Right atrium auricular region (tissue), 2 donors: Measurements from ENCODE around the gene EML5. TPM values are rescaled to one million over a fixed set of nuclear protein-coding genes. Genes with fewer than 3 reads are reported as not detected.

ENCODE experiments used
- DNase-seq: peaks from one replicate; pipeline ENCODE4 v3.0.0-alpha.2; 2019; ENCODE audit warnings: low spot score
- H3K27ac ChIP-seq, 2 donors: fragments of 200-600 bp; sonication (generic); 1 replicate in 1 of 2; 2 replicates in 1 of 2; pipeline ENCODE4 v1.5.1; 2016 to 2019
- H3K27me3 ChIP-seq, 2 donors: fragments of 200-600 bp; sonication (generic); one replicate each; pipeline versions ENCODE4 v1.5.1 to v1.6.0; 2017 to 2019
- H3K36me3 ChIP-seq: fragments of 200-600 bp; sonication (generic); one replicate; pipeline ENCODE4 v1.5.1; 2016
- H3K4me1 ChIP-seq, 2 donors: fragments of 200-600 bp; sonication (generic); one replicate each; pipeline versions ENCODE4 v1.5.1 to v1.6.0; 2017 to 2019
- H3K4me3 ChIP-seq, 2 donors: fragments of 200-600 bp; sonication (generic); 1 replicate in 1 of 2; 2 replicates in 1 of 2; pipeline ENCODE4 v1.5.1; 2017 to 2019; ENCODE audit warnings: mild to moderate bottlenecking in 1 of 2, moderate library complexity in 1 of 2
- H3K9me3 ChIP-seq, 2 donors: fragments of 200-600 bp; sonication (generic); one replicate each; pipeline ENCODE4 v1.5.1; 2019
- total RNA-seq, 2 donors: library from RNA; depleted of rRNA; stranded (reverse); fragments of >200 nt; gene quantifications; one replicate each; pipeline ENCODE4 v1.1.0, GENCODE V29; 2016
- TF ChIP-seq, protein P1 (sequence below), 2 donors: fragments of 200-600 bp; sonication (generic); IDR thresholded peaks; one replicate each; pipeline ENCODE4 v1.5.1; 2019; ENCODE audit warnings: antibody characterized with exemption in 2 of 2

The EML5 gene
- total RNA-seq, 2 donors from 2014 or later = 0.11 to 0.75 TPM

- no peak for DNase-seq
- H3K27ac ChIP-seq = no peak overlapping the region
- no peaks in the 10 kb centered on the region for H3K4me1 ChIP-seq
- H3K9me3 ChIP-seq = no peaks in the 10 kb centered on the region
- TF ChIP-seq, protein P1, sequence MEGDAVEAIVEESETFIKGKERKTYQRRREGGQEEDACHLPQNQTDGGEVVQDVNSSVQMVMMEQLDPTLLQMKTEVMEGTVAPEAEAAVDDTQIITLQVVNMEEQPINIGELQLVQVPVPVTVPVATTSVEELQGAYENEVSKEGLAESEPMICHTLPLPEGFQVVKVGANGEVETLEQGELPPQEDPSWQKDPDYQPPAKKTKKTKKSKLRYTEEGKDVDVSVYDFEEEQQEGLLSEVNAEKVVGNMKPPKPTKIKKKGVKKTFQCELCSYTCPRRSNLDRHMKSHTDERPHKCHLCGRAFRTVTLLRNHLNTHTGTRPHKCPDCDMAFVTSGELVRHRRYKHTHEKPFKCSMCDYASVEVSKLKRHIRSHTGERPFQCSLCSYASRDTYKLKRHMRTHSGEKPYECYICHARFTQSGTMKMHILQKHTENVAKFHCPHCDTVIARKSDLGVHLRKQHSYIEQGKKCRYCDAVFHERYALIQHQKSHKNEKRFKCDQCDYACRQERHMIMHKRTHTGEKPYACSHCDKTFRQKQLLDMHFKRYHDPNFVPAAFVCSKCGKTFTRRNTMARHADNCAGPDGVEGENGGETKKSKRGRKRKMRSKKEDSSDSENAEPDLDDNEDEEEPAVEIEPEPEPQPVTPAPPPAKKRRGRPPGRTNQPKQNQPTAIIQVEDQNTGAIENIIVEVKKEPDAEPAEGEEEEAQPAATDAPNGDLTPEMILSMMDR (IDR thresholded peaks at IDR 0.05) = no peak
- no peak overlapping the region for H3K4me3 ChIP-seq
- H3K36me3 ChIP-seq = no peaks in the 10 kb centered on the region
- no peaks in the 10 kb centered on the region for H3K27me3 ChIP-seq
Observed at GRCh38 chr14:88727057-88727456, 65.7 kb downstream of the EML5 start.

GRCh38 chr14:88710709-88711108, 82.0 kb downstream of the EML5 start:
- TF ChIP-seq, protein P1 (IDR thresholded peaks at IDR 0.05) = no peak
- no peak overlapping the region for H3K27ac ChIP-seq
- H3K36me3 ChIP-seq = no peaks in the 10 kb centered on the region
- no peaks in the 10 kb centered on the region for H3K9me3 ChIP-seq
- no peaks in the 10 kb centered on the region for H3K27me3 ChIP-seq
- no peaks in the 10 kb centered on the region for H3K4me1 ChIP-seq
- H3K4me3 ChIP-seq = no peak overlapping the region
- DNase-seq = no peak

- DNase-seq = no peak
- Histone ChIP-seq H3K4me1 (no peaks in the 10 kb centered on the region), H3K36me3 (no peaks in the 10 kb centered on the region), H3K4me3 (no peak overlapping the region), H3K27me3 (no peaks in the 10 kb centered on the region), H3K27ac (no peak overlapping the region), H3K9me3 (no peaks in the 10 kb centered on the region)
- TF ChIP-seq, protein P1 (IDR thresholded peaks at IDR 0.05) = no peak
Observed at GRCh38 chr14:88707088-88707487, 85.7 kb downstream of the EML5 start.

GRCh38 chr14:88706425-88706824, 86.3 kb downstream of the EML5 start:
- Histone ChIP-seq H3K36me3 (no peaks in the 10 kb centered on the region), H3K9me3 (no peaks in the 10 kb centered on the region), H3K27me3 (no peaks in the 10 kb centered on the region), H3K4me3 (no peak overlapping the region), H3K4me1 (no peaks in the 10 kb centered on the region), H3K27ac (no peak overlapping the region)
- TF ChIP-seq, protein P1 (IDR thresholded peaks at IDR 0.05) = no peak
- DNase-seq = no peak

DNA sequence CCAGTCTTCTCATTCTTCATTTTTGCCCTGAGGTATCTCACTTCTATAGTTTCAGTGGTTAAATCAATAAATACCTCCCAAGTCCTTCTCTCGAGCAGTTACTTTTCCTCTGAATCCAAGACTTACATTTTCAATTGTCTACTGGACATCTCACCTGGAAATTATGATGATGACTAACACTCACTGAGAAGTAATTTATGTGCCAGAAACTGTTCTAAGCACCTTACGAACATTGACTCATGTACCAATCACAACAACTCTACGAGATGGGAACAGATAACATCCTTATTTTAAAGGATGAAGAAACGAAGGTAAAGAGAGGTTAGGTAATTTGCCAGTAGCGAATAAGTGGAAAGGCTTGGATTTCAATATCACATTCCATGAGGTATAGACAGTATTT, 94.1 kb downstream of the EML5 start:
- Histone ChIP-seq H3K4me1 (no peaks in the 10 kb centered on the region), H3K36me3 (no peaks in the 10 kb centered on the region), H3K9me3 (no peaks in the 10 kb centered on the region), H3K27me3 (no peaks in the 10 kb centered on the region), H3K27ac (no peak overlapping the region), H3K4me3 (no peak overlapping the region)
- TF ChIP-seq, protein P1 (IDR thresholded peaks at IDR 0.05) = no peak
- no peak for DNase-seq

GRCh38 chr14:88695870-88696269, 96.9 kb downstream of the EML5 start:
- DNase-seq = no peak
- no peak overlapping the region for H3K4me3 ChIP-seq
- no peaks in the 10 kb centered on the region for H3K27me3 ChIP-seq
- no peaks in the 10 kb centered on the region for H3K9me3 ChIP-seq
- TF ChIP-seq, protein P1 (IDR thresholded peaks at IDR 0.05) = no peak
- no peaks in the 10 kb centered on the region for H3K4me1 ChIP-seq
- H3K27ac ChIP-seq = no peak overlapping the region
- no peaks in the 10 kb centered on the region for H3K36me3 ChIP-seq
